Transverse colon (tissue), 4 donors: ENCODE measurements around the gene GNA12. TPM values are rescaled to one million over a fixed set of nuclear protein-coding genes. Genes with fewer than 3 reads are reported as not detected.
"Not testable (repeated sequence)": the region's sequence is repeated elsewhere in the genome, so short reads cannot be mapped to it uniquely, and the experiment has no call there.

Experiments used
- DNase-seq: peaks from one replicate; pipeline ENCODE4 v3.0.0-alpha.2; 2019
- H3K27ac ChIP-seq, 4 donors: fragments of 200-600 bp; sonication (generic); 2 replicates each; pipeline ENCODE4 v1.5.1; 2016 to 2018; ENCODE audit warnings: inconsistent platforms in 4 of 4
- H3K27me3 ChIP-seq: fragments of 200-600 bp; sonication (generic); 2 replicates; pipeline ENCODE4 v1.5.1; 2017; ENCODE audit warnings: inconsistent platforms
- H3K36me3 ChIP-seq, 4 donors: fragments of 200-600 bp; sonication (generic); 2 replicates each; pipeline ENCODE4 v1.5.1; 2017 to 2019; ENCODE audit warnings: inconsistent platforms in 4 of 4
- H3K4me1 ChIP-seq, 4 donors: fragments of 200-600 bp; sonication (generic); 2 replicates each; pipeline ENCODE4 v1.5.1; 2017 to 2020; ENCODE audit warnings: inconsistent platforms in 4 of 4
- H3K4me3 ChIP-seq, 4 donors: fragments of 200-600 bp; sonication (generic); 1 replicate in 1 of 4; 2 replicates in 3 of 4; pipeline versions ENCODE4 v1.5.1 to v1.6.1; 2017 to 2019; ENCODE audit warnings: inconsistent platforms in 4 of 4
- H3K9me3 ChIP-seq, 2 donors: fragments of 200-600 bp; sonication (generic); 2 replicates each; pipeline ENCODE4 v1.5.1; 2017 to 2019; ENCODE audit warnings: inconsistent platforms in 2 of 2
- POLR2AphosphoS5 ChIP-seq, 3 donors: sonication (generic); formaldehyde crosslinking; IDR thresholded peaks; one replicate each; pipeline ENCODE4 v1.6.1; 2016; ENCODE audit warnings: antibody characterized with exemption in 3 of 3
- WGBS, 2 donors: methylation state at CpG; one replicate each; pipeline ENCODE4 v1.1.5; 2018; ENCODE audit warnings: low coverage in 1 of 2; 5-methylcytosine and 5-hydroxymethylcytosine counted together
- in situ Hi-C, 4 donors: fragments of 200-750 bp; cut with MboI; loops; one replicate each; pipeline versions ENCODE4 v1.15.0 to v1.15.1; 2017; ENCODE audit warnings: low sequenced_read_pairs in 3 of 4, low pct_ligation_motif_present in 1 of 4, low pct_unique_long_range_greater_than_20kb in 1 of 4
- intact Hi-C: fragments of 100-400 bp; cut with DNase I; formaldehyde crosslinking; loops from one replicate; pipeline ENCODE4 v1.15.1; 2023; ENCODE audit warnings: low total_unique reads
- total RNA-seq, 4 donors: library from RNA; depleted of rRNA; stranded (reverse); fragments of >200 nt; gene quantifications; one replicate each; pipeline ENCODE4 v1.1.0, GENCODE V29; 2016

The GNA12 gene
- total RNA-seq, 4 donors from 2014 or later: 18.9 to 39.6 (median 22.2) TPM

GRCh38 chr7:2679135-2680127, 164.7 kb downstream of the GNA12 start:
- in situ Hi-C loops: loop anchor here in 3 of 4 donors (25.0 kb wide), 2 partner anchors 192 to 217 kb away; partner anchors contain the start of gene GRIFIN (in 1 of the 3)
- DNase-seq, H3K4me3 ChIP-seq, H3K27ac ChIP-seq, H3K9me3 ChIP-seq, H3K36me3 ChIP-seq, H3K4me1 ChIP-seq, intact Hi-C loops: not testable (repeated sequence)
- TF ChIP-seq POLR2AphosphoS5 (IDR thresholded peaks at IDR 0.05): peak in 1 of 3 donors; percentile 20
- WGBS, 2 donors: 59 to 68% methylated on average over 5 to 58 of the region's 64 CpGs
- peaks cover 38% of the 10 kb centered on the region for H3K27me3 ChIP-seq

DNA sequence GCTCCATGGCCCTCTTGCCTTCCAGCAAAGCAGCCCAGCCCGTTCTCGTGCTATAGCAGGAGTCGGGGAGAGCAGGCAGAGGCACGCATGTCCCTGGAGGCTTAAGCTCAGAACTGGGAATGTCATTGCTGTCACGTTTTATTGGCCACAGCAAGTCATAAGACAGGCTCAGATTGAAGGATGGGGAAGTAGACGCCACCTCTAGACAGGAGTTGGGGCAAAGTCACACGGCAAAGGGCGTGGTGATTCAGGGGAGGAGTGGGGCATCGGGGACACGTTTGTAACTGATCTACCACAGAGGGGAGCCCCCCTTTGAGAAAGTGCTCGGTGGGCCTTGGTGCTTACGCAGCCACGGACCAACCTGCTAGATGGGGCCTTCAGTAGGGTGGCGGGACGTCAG, 165.7 kb downstream of the GNA12 start:
- H3K4me1 ChIP-seq, H3K36me3 ChIP-seq, H3K9me3 ChIP-seq, DNase-seq, H3K27ac ChIP-seq, H3K4me3 ChIP-seq, intact Hi-C loops: not testable (repeated sequence)
- peaks cover 38% of the 10 kb centered on the region for H3K27me3 ChIP-seq
- in situ Hi-C loops: loop anchor here in 3 of 4 donors (25.0 kb wide), 2 partner anchors 191 to 216 kb away; partner anchors contain the start of gene GRIFIN (in 1 of the 3)
- 57 to 60% methylated on average over 1 to 15 of the region's 15 CpGs for WGBS, 2 donors

Other genes starting within 250 kb of the GNA12 start
- 10 to 100 TPM; 11.2 to 43.6 (median 23.0) TPM for gene TTYH3, start 212.3 kb downstream of the GNA12 start, total RNA-seq
- under 1 TPM in 1 of 4 donors, not detected in 3; 0.64 TPM for gene AMZ1, start 156.1 kb downstream of the GNA12 start, total RNA-seq
- gene CARD11, start 199.6 kb upstream of the GNA12 start, total RNA-seq: 10 to 100 TPM in 1 of 4 donors, 1 to 10 TPM in 2, under 1 TPM in 1; 0.96 to 47.5 (median 6.6) TPM